H1 (cell line): ENCODE measurements around the gene MYL6B. TPM values are rescaled to one million over a fixed set of nuclear protein-coding genes. Genes with fewer than 3 reads are reported as not detected.

Experiments used
- CTCF ChIA-PET: fragments of 300-600 bp; sonication (Branson Sonifier 250); formaldehyde crosslinking; loops from one replicate; lab custom pipeline; 2021; ENCODE audit not compliant: partially characterized antibody; lab: Charles Lee
- POLR2A ChIA-PET: fragments of 300-600 bp; sonication (Branson Sonifier 250); formaldehyde crosslinking; loops from one replicate; lab custom pipeline; 2021; ENCODE audit warnings: inconsistent platforms; ENCODE audit not compliant: partially characterized antibody; lab: Charles Lee
- DNase-seq, 2 experiments: peaks; one replicate each; pipeline versions ENCODE4 v3.0.0 to v3.0.0-alpha.2; 2010 to 2022; ENCODE audit warnings: low spot score in 2 of 2, low read depth in 1 of 2, mixed read lengths in 1 of 2
- FAIRE-seq: peaks from 2 replicates; lab custom pipeline; 2011; peaks lifted over from hg19 to GRCh38; lab: Jason Lieb, UNC
- H2AFZ ChIP-seq: 2 replicates; pipeline ENCODE4 v1.8.1; 2012; ENCODE audit warnings: low read length, inconsistent platforms
- H2AK5ac ChIP-seq: 2 replicates; pipeline ENCODE4 v1.6.1; 2013; ENCODE audit warnings: low read depth, low read length
- H2BK120ac ChIP-seq: replicated peaks from 2 replicates; pipeline ENCODE3; 2013; ENCODE audit warnings: low read depth, low read length, inconsistent platforms
- H2BK12ac ChIP-seq: 2 replicates; pipeline ENCODE4 v1.6.1; 2013; ENCODE audit warnings: low read depth, low read length
- H2BK15ac ChIP-seq: 2 replicates; pipeline ENCODE4 v1.6.1; 2013; ENCODE audit warnings: low read length
- H2BK20ac ChIP-seq: 2 replicates; pipeline ENCODE4 v1.6.1; 2013; ENCODE audit warnings: low read length
- H2BK5ac ChIP-seq: 2 replicates; pipeline ENCODE4 v1.6.1; 2013; ENCODE audit warnings: low read depth, low read length
- H3K14ac ChIP-seq: 2 replicates; pipeline ENCODE4 v1.6.1; 2013; ENCODE audit warnings: inconsistent platforms; ENCODE audit not compliant: insufficient read length
- H3K18ac ChIP-seq: 2 replicates; pipeline ENCODE4 v1.6.1; 2013; ENCODE audit warnings: low read length; ENCODE audit errors: extremely low read depth
- H3K23ac ChIP-seq: 2 replicates; pipeline ENCODE4 v1.6.1; 2013; ENCODE audit warnings: inconsistent platforms; ENCODE audit not compliant: insufficient read length
- H3K23me2 ChIP-seq: 2 replicates; pipeline ENCODE4 v1.6.1; 2013; ENCODE audit warnings: low read depth, low read length
- H3K27ac ChIP-seq: 2 replicates; pipeline ENCODE4 v1.6.1; 2011; ENCODE audit warnings: low read depth, low read length, inconsistent platforms
- H3K27me3 ChIP-seq, 4 experiments: replicated peaks in 1 of 4; 1 replicate in 1 of 4; 2 replicates in 3 of 4; pipeline versions ENCODE4 v1.6.1 to v1.8.1; 2011 to 2013; ENCODE audit warnings: low read length in 3 of 4, mild to moderate bottlenecking in 3 of 4, inconsistent platforms in 2 of 4, mixed read lengths in 2 of 4, moderate library complexity in 1 of 4; ENCODE audit not compliant: control insufficient read depth in 3 of 4, insufficient read depth in 3 of 4; ENCODE audit errors: extremely low read depth in 1 of 4
- H3K36me3 ChIP-seq, 4 experiments: 2 replicates each; pipeline versions ENCODE4 v1.6.1 to v1.8.1; 2011 to 2013; ENCODE audit warnings: mild to moderate bottlenecking in 4 of 4, low read length in 3 of 4, moderate library complexity in 2 of 4, control low read depth in 1 of 4, inconsistent platforms in 1 of 4; ENCODE audit not compliant: insufficient read depth in 4 of 4, control insufficient read depth in 2 of 4
- H3K4ac ChIP-seq: replicated peaks from 2 replicates; pipeline ENCODE3; 2013; ENCODE audit warnings: low read length, low read depth, mixed read lengths, inconsistent platforms; ENCODE audit not compliant: insufficient read length
- H3K4me1 ChIP-seq, 4 experiments: replicated peaks in 1 of 4; 1 replicate in 1 of 4; 2 replicates in 3 of 4; pipeline versions ENCODE4 v1.6.1 to v1.8.1; 2011 to 2013; ENCODE audit warnings: low read length in 3 of 4, inconsistent platforms in 2 of 4, mixed read lengths in 1 of 4; ENCODE audit not compliant: insufficient read depth in 4 of 4, control insufficient read depth in 3 of 4
- H3K4me2 ChIP-seq, 2 experiments: 2 replicates each; pipeline versions ENCODE4 v1.6.1 to v1.8.1; 2011 to 2013; ENCODE audit warnings: low read depth in 2 of 2, low read length in 2 of 2, control low read depth in 1 of 2, inconsistent platforms in 1 of 2, mild to moderate bottlenecking in 1 of 2; ENCODE audit not compliant: insufficient read depth in 1 of 2
- H3K4me3 ChIP-seq, 4 experiments: fragments of 200-600, 300-600 bp in 1 of 4; sonication (generic), shearing (Covaris generic), sonication (Bioruptor Twin) in 1 of 4; 2 replicates each; pipeline versions ENCODE4 v1.5.1 to v1.8.1; 2011 to 2016; ENCODE audit warnings: low read length in 4 of 4, low read depth in 3 of 4, control low read depth in 2 of 4, inconsistent platforms in 2 of 4, mild to moderate bottlenecking in 2 of 4, mixed read lengths in 1 of 4, moderate library complexity in 1 of 4; ENCODE audit not compliant: insufficient read depth in 2 of 4; ENCODE audit errors: extremely low read depth in 1 of 4
- H3K56ac ChIP-seq: replicated peaks from 2 replicates; pipeline ENCODE3; 2013; ENCODE audit warnings: low read depth, mild to moderate bottlenecking, mixed read lengths, low read length, inconsistent platforms; ENCODE audit not compliant: insufficient read length
- H3K79me1 ChIP-seq: 2 replicates; pipeline ENCODE4 v1.6.1; 2013; ENCODE audit warnings: low read depth, low read length, control low read depth
- H3K79me2 ChIP-seq, 2 experiments: 2 replicates each; pipeline versions ENCODE4 v1.6.1 to v1.8.1; 2012 to 2013; ENCODE audit warnings: low read length in 2 of 2, mild to moderate bottlenecking in 2 of 2, inconsistent platforms in 1 of 2; ENCODE audit not compliant: insufficient read depth in 2 of 2, control insufficient read depth in 1 of 2
- H3K9ac ChIP-seq, 4 experiments: replicated peaks in 1 of 4; 1 replicate in 1 of 4; 2 replicates in 3 of 4; pipeline versions ENCODE4 v1.6.1 to v1.8.1; 2011 to 2013; ENCODE audit warnings: low read depth in 3 of 4, low read length in 3 of 4, control low read depth in 2 of 4, mild to moderate bottlenecking in 2 of 4, moderate library complexity in 2 of 4, inconsistent platforms in 1 of 4; ENCODE audit errors: extremely low read depth in 1 of 4
- H3K9me3 ChIP-seq, 2 experiments: 2 replicates each; pipeline versions ENCODE4 v1.6.1 to v1.8.1; 2012 to 2013; ENCODE audit warnings: mild to moderate bottlenecking in 2 of 2, moderate library complexity in 2 of 2, control low read depth in 1 of 2, inconsistent platforms in 1 of 2, low read depth in 1 of 2, low read length in 1 of 2, mixed read lengths in 1 of 2; ENCODE audit not compliant: insufficient read depth in 2 of 2
- H4K20me1 ChIP-seq, 2 experiments: replicated peaks in 1 of 2; 2 replicates each; pipeline versions ENCODE3 to v1.8.1; 2011 to 2013; ENCODE audit warnings: inconsistent platforms in 2 of 2, low read length in 2 of 2, mild to moderate bottlenecking in 1 of 2; ENCODE audit not compliant: insufficient read depth in 2 of 2, control insufficient read depth in 1 of 2
- H4K5ac ChIP-seq: 2 replicates; pipeline ENCODE4 v1.6.1; 2013; ENCODE audit warnings: low read length, low read depth, mixed read lengths, inconsistent platforms; ENCODE audit not compliant: insufficient read length
- H4K8ac ChIP-seq: 2 replicates; pipeline ENCODE4 v1.8.0; 2013; ENCODE audit warnings: mild to moderate bottlenecking, moderate library complexity, low read length, inconsistent platforms; ENCODE audit not compliant: insufficient read depth; ENCODE audit errors: extremely low read depth
- H4K91ac ChIP-seq: replicated peaks from 2 replicates; pipeline ENCODE3; 2013; ENCODE audit warnings: low read length, mixed read lengths, inconsistent platforms; ENCODE audit not compliant: insufficient read length
- BACH1 ChIP-seq: IDR thresholded peaks from 2 replicates; pipeline ENCODE4 v1.6.1; 2012; ENCODE audit warnings: low read length, improper control_type of control experiment
- CBX5 ChIP-seq: fragments of 300-800, 300-1000 bp; sonication (generic); IDR thresholded peaks from 2 replicates; pipeline ENCODE4 v1.7.1; 2016; ENCODE audit warnings: antibody characterized with exemption, low read length, low read depth
- CEBPB ChIP-seq: IDR thresholded peaks from 2 replicates; pipeline ENCODE4 v1.6.1; 2012; ENCODE audit warnings: low read depth, low read length
- CHD2 ChIP-seq: IDR thresholded peaks from 2 replicates; pipeline ENCODE4 v1.6.1; 2012; ENCODE audit warnings: low read length, improper control_type of control experiment
- JUN ChIP-seq: IDR thresholded peaks from 2 replicates; pipeline ENCODE4 v1.6.1; 2011; ENCODE audit warnings: low read depth, mild to moderate bottlenecking, improper control_type of control experiment, low read length
- KDM1A ChIP-seq: fragments of 200-600, 300-600 bp; sonication (generic); IDR thresholded peaks from 2 replicates; pipeline ENCODE4 v1.7.1; 2016; ENCODE audit warnings: mild to moderate bottlenecking, low read length, borderline replicate concordance
- NANOG ChIP-seq: IDR thresholded peaks from 2 replicates; pipeline ENCODE4 v1.6.1; 2011; ENCODE audit warnings: low read length, low read depth, mild to moderate bottlenecking, inconsistent platforms; ENCODE audit not compliant: insufficient read depth, poor library complexity, severe bottlenecking
- POLR2AphosphoS5 ChIP-seq: IDR thresholded peaks from 2 replicates; pipeline ENCODE4 v1.6.1; 2011; ENCODE audit warnings: low read depth, low read length
- SP4 ChIP-seq: IDR thresholded peaks from 2 replicates; pipeline ENCODE4 v1.6.1; 2012; ENCODE audit warnings: low read length, inconsistent platforms
- TAF7 ChIP-seq: optimal IDR thresholded peaks from 2 replicates; pipeline ENCODE3; 2011; ENCODE audit warnings: low read depth, mild to moderate bottlenecking, inconsistent platforms, low read length, moderate library complexity, borderline replicate concordance
- WGBS, 2 experiments: shearing (Covaris generic) in 1 of 2; methylation state at CpG; one replicate each; pipeline versions ENCODE4 v1.1.6 to v1.1.7; 2013 to 2015; ENCODE audit warnings: low lambda C conversion rate in 2 of 2, mixed read lengths in 2 of 2, inconsistent platforms in 1 of 2, low coverage in 1 of 2, missing lambda C conversion rate in 1 of 2; ENCODE audit not compliant: insufficient replicate concordance in 2 of 2, insufficient coverage in 1 of 2, insufficient read length in 1 of 2; ENCODE audit errors: extremely low coverage in 1 of 2, missing lambda C conversion rate in 1 of 2; 5-methylcytosine and 5-hydroxymethylcytosine counted together
- polyA plus RNA-seq, 7 experiments: library from polyadenylated mRNA; depleted of rRNA in 3 of 7; stranded (reverse) in 5 of 7; unstranded in 2 of 7; fragments of >200 nt in 5 of 7; fragments of 200-250 nt in 2 of 7; gene quantifications; 1 replicate in 5 of 7; 2 replicates in 1 of 7; 4 replicates in 1 of 7; pipeline versions ENCODE4 v1.2.1 to v1.2.3, GENCODE V29; 2011 to 2013; ENCODE audit warnings: missing spikeins in 2 of 7, mixed read lengths in 2 of 7
- total RNA-seq: library from RNA; stranded (reverse); fragmentation: NEBNext Ultra II Directional; extraction: Animal tissue kit (Norgen Biotek cat#: 25700); gene quantifications from 2 replicates; pipeline ENCODE4 v1.2.1, GENCODE V29; 2021

MYL6B gene
- total and polyA plus RNA-seq, 2 of the 8 experiments (the other 6 are each of a cell fraction or from before 2014, with no cell fraction given) = 163 to 202 TPM

DNA sequence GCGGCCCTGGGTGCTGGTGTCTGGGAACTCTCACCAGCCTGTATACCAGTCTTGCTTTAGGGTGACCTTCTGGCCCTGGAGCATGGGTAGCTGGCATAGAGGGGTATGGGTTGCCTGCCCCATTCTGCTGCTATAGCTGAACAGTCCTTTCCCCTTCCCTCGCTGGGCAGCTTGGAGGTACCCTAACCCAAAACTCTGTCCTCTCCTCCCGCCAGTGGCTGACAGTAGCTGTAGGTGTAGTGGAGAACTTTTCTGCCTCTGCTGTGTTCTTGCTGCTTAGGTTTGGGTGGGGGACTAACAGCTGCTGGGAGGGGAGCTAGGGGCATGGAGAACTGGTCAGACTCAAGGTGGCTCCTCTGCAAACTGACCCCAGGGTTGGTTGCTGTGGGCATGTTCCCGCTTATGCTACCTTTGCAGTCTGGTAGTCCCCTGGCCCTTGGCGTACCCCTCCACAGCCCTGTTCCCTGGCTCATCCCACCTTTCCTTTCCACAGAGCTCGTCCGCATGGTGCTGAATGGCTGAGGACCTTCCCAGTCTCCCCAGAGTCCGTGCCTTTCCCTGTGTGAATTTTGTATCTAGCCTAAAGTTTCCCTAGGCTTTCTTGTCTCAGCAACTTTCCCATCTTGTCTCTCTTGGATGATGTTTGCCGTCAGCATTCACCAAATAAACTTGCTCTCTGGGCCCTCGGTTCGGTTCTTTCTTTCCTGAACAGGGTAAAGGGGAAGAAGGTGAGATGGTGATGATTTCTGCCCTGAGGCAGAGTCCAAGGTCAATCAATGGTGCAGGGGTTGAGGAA is 8.7 kb downstream of the MYL6B start:
- H2BK120ac ChIP-seq = no peak overlapping the region
- H3K27me3 ChIP-seq = no peaks in the 10 kb centered on the region
- ChIA-PET POLR2A (interaction anchor here (0.9 to 15.6 kb wide), 15 partner anchors 19 to 198 kb away, joined by 3 to 656 read pairs (median 6); partner anchors contain the start of genes CNPY2, PA2G4, RNF41 and SMARCC2), CTCF (interaction anchor here (0.9 to 6.8 kb wide), 11 partner anchors 25 to 76 kb away, joined by 3 to 47 read pairs (median 5); partner anchors contain the start of genes ESYT1, RNF41, SMARCC2 and ZC3H10)
- no peak overlapping the region for H3K23ac ChIP-seq
- H3K4me3 ChIP-seq = peak overlapping the region in 2 of 4 experiments; percentile 14 to 91; a peak in 3 of 8 replicates
- H3K9me3 ChIP-seq = no peaks in the 10 kb centered on the region
- peaks cover 30 to 68% (median 52%) of the 10 kb centered on the region in 4 experiments for H3K36me3 ChIP-seq
- peaks cover 3 to 25% of the 10 kb centered on the region in 2 experiments for H3K79me2 ChIP-seq
- H3K56ac ChIP-seq = no peak overlapping the region
- H2AK5ac ChIP-seq = no peak overlapping the region
- peak overlapping the region; percentile 77 to 92; a peak in 2 of 4 replicates for H3K4me2 ChIP-seq
- H3K18ac ChIP-seq = no peak overlapping the region
- no peak overlapping the region for H2BK12ac ChIP-seq
- H3K4ac ChIP-seq = no peak overlapping the region
- H3K27ac ChIP-seq = no peak overlapping the region
- no peak overlapping the region for H4K8ac ChIP-seq
- peaks cover 3% of the 10 kb centered on the region; the same call in 1 of the 2 replicates for H3K79me1 ChIP-seq
- no peak overlapping the region for H2AFZ ChIP-seq
- H3K14ac ChIP-seq = no peak overlapping the region
- no peak overlapping the region; a peak in 1 of 7 replicates for H3K9ac ChIP-seq
- no peak overlapping the region for H4K5ac ChIP-seq
- H3K23me2 ChIP-seq = peaks cover 19% of the 10 kb centered on the region
- no peak overlapping the region for H4K91ac ChIP-seq
- H3K4me1 ChIP-seq = peaks cover 3 to 33% (median 20%) of the 10 kb centered on the region in 4 experiments
- 89% methylated on average over 11 of the region's 11 CpGs; no CpG with 5 or more reads in 1 of the 2 experiments for WGBS, 2 experiments
- peaks cover 11 to 23% of the 10 kb centered on the region in 2 experiments for H4K20me1 ChIP-seq
- no peak for DNase-seq
- no peak overlapping the region for H2BK20ac ChIP-seq
- FAIRE-seq = no peak
- no peak overlapping the region for H2BK15ac ChIP-seq
- no peak overlapping the region for H2BK5ac ChIP-seq
- no peak for TF ChIP-seq KDM1A
- TF ChIP-seq BACH1 = no peak
- TF ChIP-seq JUN = no peak
- no peak for TF ChIP-seq CHD2
- no peak for TF ChIP-seq NANOG
- peak; percentile 3 for TF ChIP-seq TAF7
- no peak for TF ChIP-seq CBX5
- TF ChIP-seq POLR2AphosphoS5 = peak; percentile 93
- no peak for TF ChIP-seq CEBPB
- no peak for TF ChIP-seq SP4
